Activated CD4-positive, alpha-beta T cell treated with anti-CD3 and anti-CD28 coated beads for 36 hours (primary cell): ENCODE results near the gene UBLCP1. TPM values are rescaled to one million over a fixed set of nuclear protein-coding genes. Genes with fewer than 3 reads are reported as not detected.
"Not testable (repeated sequence)": the region's sequence is repeated elsewhere in the genome, so short reads cannot be mapped to it uniquely, and the experiment has no call there.

Experiments used
- ATAC-seq: fragments of 200-7000 bp; cut with Tn5 transposase; one replicate; pipeline ENCODE4 v1.10.0; 2021; ENCODE audit warnings: mild to moderate bottlenecking, moderate library complexity
- CTCF ChIA-PET: fragments of 350-600 bp; sonication (Branson Sonifier 250); formaldehyde crosslinking; loops from one replicate; lab custom pipeline; 2021; ENCODE audit warnings: antibody characterized with exemption; lab: Charles Lee
- POLR2A ChIA-PET: fragments of 350-600 bp; sonication (Branson Sonifier 250); formaldehyde crosslinking; loops from one replicate; lab custom pipeline; 2021; ENCODE audit warnings: antibody characterized with exemption, inconsistent platforms; lab: Charles Lee
- DNase-seq: peaks from one replicate; pipeline ENCODE4 v3.0.0-alpha.2; 2020
- H3K27ac Mint-ChIP-seq: one replicate; pipeline ENCODE4 v1.8.0; 2021; ENCODE audit warnings: mixed read lengths
- H3K27me3 Mint-ChIP-seq: one replicate; pipeline ENCODE4 v1.8.0; 2021; ENCODE audit warnings: mixed read lengths
- H3K36me3 Mint-ChIP-seq: one replicate; pipeline ENCODE4 v1.8.0; 2021; ENCODE audit warnings: low read depth, mixed read lengths
- H3K4me1 Mint-ChIP-seq: one replicate; pipeline ENCODE4 v1.8.0; 2021; ENCODE audit warnings: mixed read lengths
- H3K4me3 Mint-ChIP-seq: one replicate; pipeline ENCODE4 v1.8.0; 2021; ENCODE audit warnings: mild to moderate bottlenecking, moderate library complexity, mixed read lengths
- H3K9me3 Mint-ChIP-seq: one replicate; pipeline ENCODE4 v1.8.0; 2021; ENCODE audit warnings: low read depth, mixed read lengths
- intact Hi-C, 2 experiments: fragments of 100-400 bp; cut with DNase I in 1 of 2; cut with micrococcal nuclease in 1 of 2; formaldehyde crosslinking; loops; one replicate each; pipeline versions ENCODE4 v1.14.2 to v1.15.1; 2022 to 2024; cut with DNase I, micrococcal nuclease
- total RNA-seq, 2 experiments: library from RNA; stranded (reverse); gene quantifications; one replicate each; pipeline ENCODE4 v1.2.3, GENCODE V29; 2021

Gene UBLCP1
- total RNA-seq, 2 experiments from 2014 or later: 26.0 to 31.0 TPM

DNA sequence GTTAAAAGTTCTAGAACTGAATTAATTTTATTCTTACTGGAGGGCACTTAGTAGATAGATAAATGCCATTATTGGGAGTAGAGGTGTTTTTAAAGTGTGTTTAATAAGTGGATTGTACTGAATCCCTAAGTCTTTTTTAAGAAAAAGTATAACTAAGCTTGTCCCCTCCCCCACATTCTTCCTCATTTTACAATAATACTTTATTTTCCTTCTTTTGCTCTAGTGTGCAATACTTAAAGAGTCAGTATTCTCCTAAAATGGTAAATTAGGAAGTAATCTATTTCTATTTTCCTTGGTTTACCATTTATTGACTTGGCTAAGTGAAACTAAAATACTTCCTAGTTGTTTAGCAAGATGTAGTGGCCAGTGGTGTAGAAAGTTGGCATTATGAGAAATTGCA is 11.6 kb downstream of the UBLCP1 start:
- ChIA-PET CTCF (interaction anchor here (0.6 to 2.6 kb wide), 4 partner anchors 14 to 154 kb away, joined by 4 to 21 read pairs (median 8); no protein-coding TSS in a partner anchor), POLR2A (no interaction called here)
- Mint-ChIP-seq H3K27me3 (no peaks in the 10 kb centered on the region), H3K36me3 (peaks cover 37% of the 10 kb centered on the region), H3K4me1 (peaks cover 20% of the 10 kb centered on the region), H3K9me3 (no peaks in the 10 kb centered on the region), H3K4me3 (no peak overlapping the region), H3K27ac (no peak overlapping the region)
- ATAC-seq (no peak), DNase-seq (no peak)
- intact Hi-C loops: no loop called here

DNA sequence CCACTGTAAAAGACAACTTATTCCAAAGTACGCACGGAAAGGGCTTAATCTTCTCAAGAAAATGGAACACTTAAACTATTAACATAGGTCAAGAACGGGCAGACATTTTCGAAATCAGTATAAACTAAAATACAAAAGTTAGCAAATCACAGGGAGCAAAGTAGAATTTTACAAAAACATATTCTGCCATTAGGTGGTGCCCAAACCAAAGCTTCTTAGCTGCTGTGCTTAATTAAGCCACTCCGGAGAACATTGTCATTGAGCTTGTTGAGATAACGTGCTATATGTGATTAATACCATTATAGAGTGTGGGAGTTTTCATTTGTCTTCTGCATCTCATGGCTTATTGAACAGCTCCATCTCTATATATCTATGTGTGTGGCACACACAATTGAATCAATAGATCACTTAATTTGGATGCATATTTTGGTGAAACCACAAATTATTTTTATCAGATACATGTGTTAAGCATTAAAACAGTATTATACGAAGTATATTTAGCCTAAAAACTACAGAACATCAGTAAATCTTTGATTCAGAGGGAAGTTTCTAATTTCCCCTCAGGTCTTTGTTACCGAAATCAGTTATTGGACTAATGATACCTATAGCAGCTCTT is 23.4 kb downstream of the UBLCP1 start:
- Mint-ChIP-seq H3K4me1 (no peaks in the 10 kb centered on the region), H3K9me3 (no peaks in the 10 kb centered on the region), H3K4me3 (no peak overlapping the region), H3K36me3 (peaks cover 6% of the 10 kb centered on the region), H3K27ac (no peak overlapping the region), H3K27me3 (no peaks in the 10 kb centered on the region)
- CTCF ChIA-PET: interaction anchor here (0.5 to 5.2 kb wide), 11 partner anchors 9 to 701 kb away, joined by 3 to 22 read pairs (median 4); no protein-coding TSS in a partner anchor
- ATAC-seq (peak; percentile 63), DNase-seq (no peak)
- intact Hi-C loops: loop anchor here in 1 of 2 experiments (1.0 to 10.0 kb wide), 5 partner anchors 30 to 1058 kb away; partner anchors contain the start of gene ADRA1B
- POLR2A ChIA-PET: no interaction called here

- ChIA-PET CTCF (interaction anchor here (1.3 to 5.2 kb wide), 3 partner anchors 12 to 36 kb away, joined by 3 to 22 read pairs (median 3); no protein-coding TSS in a partner anchor), POLR2A (no interaction called here)
- Mint-ChIP-seq H3K27ac (no peak overlapping the region), H3K27me3 (no peaks in the 10 kb centered on the region), H3K4me3 (no peak overlapping the region), H3K36me3 (peaks cover 4% of the 10 kb centered on the region), H3K9me3 (no peaks in the 10 kb centered on the region), H3K4me1 (no peaks in the 10 kb centered on the region)
- ATAC-seq (no peak), DNase-seq (no peak)
- intact Hi-C loops: no loop called here
These were observed 27.7 kb downstream of the UBLCP1 start for GRCh38 chr5:159290741-159291140.

DNA sequence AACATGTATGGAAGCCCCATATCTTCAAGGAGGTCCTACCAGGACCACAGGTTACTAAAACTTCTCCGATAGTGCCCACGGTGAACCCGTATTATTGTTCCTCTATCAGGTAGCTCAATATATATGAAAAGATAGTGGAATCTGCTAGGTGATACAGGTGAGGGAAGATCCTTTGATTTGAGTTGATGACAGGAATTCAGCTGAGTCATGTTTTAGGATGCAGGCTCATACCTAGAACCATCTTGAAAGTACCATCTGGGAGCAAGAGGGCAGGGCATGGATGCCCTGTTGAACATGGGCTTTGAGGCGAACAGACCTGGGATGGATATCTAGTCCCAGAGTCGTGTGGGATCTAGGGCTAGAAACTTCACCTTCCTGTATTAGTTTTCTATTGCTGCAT is 31.8 kb downstream of the UBLCP1 start:
- Mint-ChIP-seq H3K9me3 (peaks cover 4% of the 10 kb centered on the region), H3K36me3 (no peaks in the 10 kb centered on the region), H3K27me3 (no peaks in the 10 kb centered on the region), H3K4me1 (no peaks in the 10 kb centered on the region), H3K4me3 (no peak overlapping the region), H3K27ac (no peak overlapping the region)
- DNase-seq (no peak), ATAC-seq (no peak)
- ChIA-PET CTCF (interaction anchor here (0.6 to 0.7 kb wide), 2 partner anchors 16 to 1789 kb away, joined by 3 read pairs; no protein-coding TSS in a partner anchor), POLR2A (no interaction called here)
- intact Hi-C loops: no loop called here

GRCh38 chr5:159297300-159297699 is 34.2 kb downstream of the UBLCP1 start:
- CTCF ChIA-PET: interaction anchor here (0.7 to 1.3 kb wide), 2 partner anchors 15 to 20 kb away, joined by 4 read pairs; no protein-coding TSS in a partner anchor
- POLR2A ChIA-PET, intact Hi-C loops, H3K27me3 Mint-ChIP-seq, ATAC-seq, DNase-seq, H3K27ac Mint-ChIP-seq, H3K4me1 Mint-ChIP-seq, H3K4me3 Mint-ChIP-seq, H3K36me3 Mint-ChIP-seq: not testable (repeated sequence)
- H3K9me3 Mint-ChIP-seq: peaks cover 14% of the 10 kb centered on the region

DNA sequence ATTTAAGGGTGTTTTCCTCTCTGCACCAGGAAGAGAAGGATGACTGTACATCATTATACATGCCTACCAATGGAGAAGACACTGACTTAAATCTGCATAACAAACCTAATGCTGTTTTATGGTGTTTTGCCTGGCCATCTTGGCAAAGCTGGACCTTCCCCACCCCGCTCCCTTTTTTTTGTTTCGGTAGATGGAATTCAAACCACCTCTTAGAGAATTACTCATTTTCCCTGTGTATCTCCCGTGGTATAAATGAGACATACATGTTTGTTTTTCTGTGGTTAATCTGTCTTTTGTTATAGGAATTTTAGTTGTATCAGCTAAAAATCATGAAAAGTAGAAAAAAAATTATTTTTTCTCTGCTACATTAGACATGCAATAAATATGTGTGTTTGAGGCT is 38.4 kb downstream of the UBLCP1 start:
- DNase-seq: no peak
- ChIA-PET POLR2A (no interaction called here), CTCF (no interaction called here)
- Mint-ChIP-seq H3K4me3 (no peak overlapping the region), H3K4me1 (no peaks in the 10 kb centered on the region), H3K9me3 (peaks cover 18% of the 10 kb centered on the region), H3K36me3 (peaks cover 8% of the 10 kb centered on the region), H3K27ac (no peak overlapping the region), H3K27me3 (peaks cover 3% of the 10 kb centered on the region)
- intact Hi-C loops: no loop called here
- no peak for ATAC-seq

- H3K27me3 Mint-ChIP-seq, H3K36me3 Mint-ChIP-seq, DNase-seq, H3K27ac Mint-ChIP-seq, H3K4me1 Mint-ChIP-seq, intact Hi-C loops, H3K4me3 Mint-ChIP-seq, CTCF ChIA-PET, ATAC-seq, POLR2A ChIA-PET: not testable (repeated sequence)
- H3K9me3 Mint-ChIP-seq: peaks cover 18% of the 10 kb centered on the region
These were observed 39.1 kb downstream of the UBLCP1 start for GRCh38 chr5:159301929-159302860.

GRCh38 chr5:159303286-159303685 is 40.2 kb downstream of the UBLCP1 start:
- peaks cover 3% of the 10 kb centered on the region for H3K27me3 Mint-ChIP-seq
- ChIA-PET CTCF (interaction anchor here (1.0 kb wide), 1 partner anchor 11 kb away, joined by 3 read pairs; no protein-coding TSS in a partner anchor), POLR2A (interaction anchor here (0.6 kb wide), 1 partner anchor 301 kb away, joined by 4 read pairs; no protein-coding TSS in a partner anchor)
- no peak overlapping the region for H3K27ac Mint-ChIP-seq
- no peaks in the 10 kb centered on the region for H3K4me1 Mint-ChIP-seq
- H3K4me3 Mint-ChIP-seq: no peak overlapping the region
- peaks cover 8% of the 10 kb centered on the region for H3K36me3 Mint-ChIP-seq
- DNase-seq (no peak), ATAC-seq (no peak)
- peaks cover 14% of the 10 kb centered on the region for H3K9me3 Mint-ChIP-seq
- intact Hi-C loops: no loop called here

- Mint-ChIP-seq H3K27me3 (peaks cover 5% of the 10 kb centered on the region), H3K27ac (no peak overlapping the region), H3K36me3 (peaks cover 8% of the 10 kb centered on the region), H3K4me3 (no peak overlapping the region), H3K9me3 (peaks cover 14% of the 10 kb centered on the region), H3K4me1 (no peaks in the 10 kb centered on the region)
- no peak for DNase-seq
- POLR2A ChIA-PET: no interaction called here
- CTCF ChIA-PET: interaction anchor here (0.7 to 1.5 kb wide), 2 partner anchors 12 to 369 kb away, joined by 3 to 6 read pairs; no protein-coding TSS in a partner anchor
- intact Hi-C loops: no loop called here
- no peak for ATAC-seq
These were observed 42.0 kb downstream of the UBLCP1 start for GRCh38 chr5:159304961-159305595.

- peaks cover 9% of the 10 kb centered on the region for H3K4me1 Mint-ChIP-seq
- intact Hi-C loops: loop anchor here in 1 of 2 experiments (10.0 kb wide), 1 partner anchor 615 kb away; no protein-coding TSS in a partner anchor
- ChIA-PET POLR2A (interaction anchor here (0.6 to 0.8 kb wide), 3 partner anchors 96 to 153 kb away, joined by 3 read pairs; no protein-coding TSS in a partner anchor), CTCF (interaction anchor here (0.6 to 3.2 kb wide), 4 partner anchors 20 to 154 kb away, joined by 3 to 19 read pairs (median 4); no protein-coding TSS in a partner anchor)
- no peaks in the 10 kb centered on the region for H3K36me3 Mint-ChIP-seq
- no peak for DNase-seq
- H3K9me3 Mint-ChIP-seq: no peaks in the 10 kb centered on the region
- no peak for ATAC-seq
- H3K4me3 Mint-ChIP-seq: no peak overlapping the region
- no peak overlapping the region for H3K27ac Mint-ChIP-seq
- peaks cover 3% of the 10 kb centered on the region for H3K27me3 Mint-ChIP-seq
These were observed 46.8 kb downstream of the UBLCP1 start for GRCh38 chr5:159309689-159310433.
